ENCODE measurements around the gene ABCF3. TPM values are rescaled to one million over a fixed set of nuclear protein-coding genes. Genes with fewer than 3 reads are reported as not detected.

Gene ABCF3
- total RNA-seq, 1 experiment from 2014 or later: 56.1 TPM

DNA sequence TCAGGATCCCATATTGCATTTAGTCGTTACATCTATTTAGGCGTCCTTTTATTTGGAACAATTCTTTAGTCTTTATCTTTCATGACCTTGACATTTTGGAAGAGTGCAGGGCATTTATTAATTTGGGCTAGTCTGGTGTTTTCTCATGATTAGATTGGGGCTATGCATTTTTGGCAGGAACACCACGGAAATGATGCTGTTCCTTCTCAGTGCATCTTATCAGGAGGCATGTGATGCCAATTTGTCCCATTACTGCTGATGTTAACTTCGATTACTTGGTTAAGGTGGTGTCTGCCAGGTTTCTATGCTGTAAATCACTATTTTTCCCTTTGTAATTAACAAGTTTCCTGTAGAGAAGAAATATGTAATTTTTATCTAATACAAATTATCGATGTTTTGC lies 25.3 kb downstream of the ABCF3 start:
- no peak overlapping the region for H3K4me2 ChIP-seq (ENCODE audit: insufficient read depth, insufficient read length, low read length)
- Mint-ChIP-seq H3K27ac (no peak overlapping the region), H3K27me3 (ENCODE audit: low read depth) (peaks cover 8% of the 10 kb centered on the region), H3K9me3 (no peaks in the 10 kb centered on the region), H3K4me3 (no peak overlapping the region; a peak in 2 of 5 replicates), H3K4me1 (no peaks in the 10 kb centered on the region), H3K36me3 (ENCODE audit: insufficient read depth in 1 of 3, low read depth in 3 of 3) (no peaks in the 10 kb centered on the region)
- no peak overlapping the region for H2BK20ac ChIP-seq (ENCODE audit: low read depth, low read length, poor library complexity, severe bottlenecking)
- TF ChIP-seq, protein P1, sequence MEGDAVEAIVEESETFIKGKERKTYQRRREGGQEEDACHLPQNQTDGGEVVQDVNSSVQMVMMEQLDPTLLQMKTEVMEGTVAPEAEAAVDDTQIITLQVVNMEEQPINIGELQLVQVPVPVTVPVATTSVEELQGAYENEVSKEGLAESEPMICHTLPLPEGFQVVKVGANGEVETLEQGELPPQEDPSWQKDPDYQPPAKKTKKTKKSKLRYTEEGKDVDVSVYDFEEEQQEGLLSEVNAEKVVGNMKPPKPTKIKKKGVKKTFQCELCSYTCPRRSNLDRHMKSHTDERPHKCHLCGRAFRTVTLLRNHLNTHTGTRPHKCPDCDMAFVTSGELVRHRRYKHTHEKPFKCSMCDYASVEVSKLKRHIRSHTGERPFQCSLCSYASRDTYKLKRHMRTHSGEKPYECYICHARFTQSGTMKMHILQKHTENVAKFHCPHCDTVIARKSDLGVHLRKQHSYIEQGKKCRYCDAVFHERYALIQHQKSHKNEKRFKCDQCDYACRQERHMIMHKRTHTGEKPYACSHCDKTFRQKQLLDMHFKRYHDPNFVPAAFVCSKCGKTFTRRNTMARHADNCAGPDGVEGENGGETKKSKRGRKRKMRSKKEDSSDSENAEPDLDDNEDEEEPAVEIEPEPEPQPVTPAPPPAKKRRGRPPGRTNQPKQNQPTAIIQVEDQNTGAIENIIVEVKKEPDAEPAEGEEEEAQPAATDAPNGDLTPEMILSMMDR (conservative IDR thresholded peaks at IDR 0.05): no peak
- no peaks in the 10 kb centered on the region for H3K9me3 ChIP-seq (ENCODE audit: control insufficient read depth, low read depth, low read length)
- no peak overlapping the region for H2BK5ac ChIP-seq (ENCODE audit: insufficient read length, low read length)
- H3K79me1 ChIP-seq (ENCODE audit: insufficient read depth, low read depth, low read length, poor library complexity, severe bottlenecking): no peaks in the 10 kb centered on the region
- no peak overlapping the region for H3K56ac ChIP-seq (ENCODE audit: insufficient read length, low read depth, low read length)
- H3K18ac ChIP-seq (ENCODE audit: insufficient read length, low read depth, low read length): no peak overlapping the region
- H3K4me1 ChIP-seq (ENCODE audit: insufficient read depth, low read length): no peaks in the 10 kb centered on the region
- H3K4ac ChIP-seq (ENCODE audit: low read depth, low read length): no peak overlapping the region
- H4K91ac ChIP-seq (ENCODE audit: insufficient read length, low read depth, low read length): no peak overlapping the region
- no peak overlapping the region for H3K14ac ChIP-seq (ENCODE audit: insufficient read depth, low read length)
- no peak for DNase-seq
- no peaks in the 10 kb centered on the region for H4K20me1 ChIP-seq (ENCODE audit: control insufficient read depth, insufficient read depth, insufficient read length)
- no peaks in the 10 kb centered on the region for H3K79me2 ChIP-seq (ENCODE audit: insufficient read depth, low read length)
- H3K23me2 ChIP-seq (ENCODE audit: insufficient read length, low read depth, low read length, poor library complexity, severe bottlenecking): no peaks in the 10 kb centered on the region
- H2BK120ac ChIP-seq (ENCODE audit: low read depth, low read length, poor library complexity, severe bottlenecking): no peak overlapping the region
- no peak overlapping the region for H4K5ac ChIP-seq (ENCODE audit: insufficient read length, low read depth, low read length)
- H3K27me3 ChIP-seq (ENCODE audit: insufficient read depth, low read length): no peaks in the 10 kb centered on the region
- no peak overlapping the region for H3K27ac ChIP-seq (ENCODE audit: insufficient read length, low read depth, low read length)
- no peak overlapping the region for H2BK15ac ChIP-seq (ENCODE audit: low read depth, low read length)
- H3T11ph ChIP-seq (ENCODE audit: low read length): no peak overlapping the region
- no peak overlapping the region for H2AK5ac ChIP-seq (ENCODE audit: insufficient read length, low read length)
- H3K9ac ChIP-seq (ENCODE audit: extremely low read depth, insufficient read length, low read length): no peak overlapping the region
- WGBS (ENCODE audit: extremely low coverage, insufficient read length, low lambda C conversion rate): no CpG with 5 or more reads among the region's 5 CpGs
- no peak overlapping the region for H3K23ac ChIP-seq (ENCODE audit: insufficient read length, low read depth, low read length)
- no peak overlapping the region for H2BK12ac ChIP-seq (ENCODE audit: insufficient read length, low read depth, low read length)
- no peak overlapping the region for H4K8ac ChIP-seq (replicated peaks; ENCODE audit: insufficient read length, low read depth, low read length)
- no peak overlapping the region for H2AFZ ChIP-seq (ENCODE audit: low read length)
